SU-DHL-6 (cell line): ENCODE results near the gene DNMBP.
"Not testable (repeated sequence)": the region's sequence is repeated elsewhere in the genome, so short reads cannot be mapped to it uniquely, and the experiment has no call there.

Experiments used
- H2AFZ ChIP-seq: fragments of 200-600 bp; sonication (generic); 2 replicates; pipeline ENCODE4 v1.6.1; 2014; ENCODE audit warnings: low read depth, mild to moderate bottlenecking, moderate library complexity, mixed read lengths, antibody characterized with exemption, low read length; ENCODE audit not compliant: severe bottlenecking
- H3F3A ChIP-seq: fragments of 200-600 bp; shearing (Covaris generic); 2 replicates; pipeline ENCODE4 v1.6.0; 2016; ENCODE audit warnings: antibody characterized with exemption, mild to moderate bottlenecking; ENCODE audit not compliant: insufficient read depth
- H3K27ac ChIP-seq: fragments of 200-600 bp; sonication (generic); 2 replicates; pipeline ENCODE4 v1.5.1; 2016; ENCODE audit warnings: low read depth, mild to moderate bottlenecking, low read length, moderate library complexity, mixed read lengths
- H3K27me3 ChIP-seq: fragments of 200-600 bp; sonication (generic), shearing (Covaris generic); 2 replicates; pipeline ENCODE4 v1.6.0; 2014; ENCODE audit warnings: mild to moderate bottlenecking, low read length
- H3K36me3 ChIP-seq: fragments of 200-600 bp; sonication (generic); 2 replicates; pipeline ENCODE4 v1.6.1; 2014; ENCODE audit warnings: mild to moderate bottlenecking, low read length, mixed read lengths
- H3K4me2 ChIP-seq: fragments of 300-600, 200-600 bp; shearing (Covaris generic), sonication (generic); 2 replicates; pipeline ENCODE4 v1.6.0; 2014; ENCODE audit warnings: low read length, low read depth, mild to moderate bottlenecking; ENCODE audit not compliant: poor library complexity, severe bottlenecking
- H3K4me3 ChIP-seq: fragments of 200-600 bp; sonication (generic); 2 replicates; pipeline ENCODE4 v1.5.1; 2014; ENCODE audit warnings: antibody characterized with exemption, low read length, mild to moderate bottlenecking, mixed read lengths; ENCODE audit not compliant: insufficient read depth, poor library complexity, severe bottlenecking
- H3K79me2 ChIP-seq: fragments of 200-600 bp; sonication (generic); 2 replicates; pipeline ENCODE4 v1.6.1; 2014; ENCODE audit warnings: mild to moderate bottlenecking, low read length, moderate library complexity; ENCODE audit not compliant: insufficient read depth
- H3K9ac ChIP-seq: fragments of 200-600 bp; sonication (generic); 2 replicates; pipeline ENCODE4 v1.7.0; 2014; ENCODE audit warnings: mild to moderate bottlenecking, low read length
- H3K9me2 ChIP-seq: fragments of 200-600 bp; sonication (generic); replicated peaks from 2 replicates; pipeline ENCODE4 v1.6.1; 2014; ENCODE audit warnings: low read length; ENCODE audit not compliant: insufficient read depth
- H3K9me3 ChIP-seq: fragments of 200-600 bp; sonication (generic); 2 replicates; pipeline ENCODE4 v1.6.1; 2014; ENCODE audit warnings: low read length, mixed read lengths; ENCODE audit not compliant: insufficient read depth
- H4K20me1 ChIP-seq: fragments of 200-600 bp; sonication (generic); 2 replicates; pipeline ENCODE4 v1.6.1; 2014; ENCODE audit warnings: low read depth, mild to moderate bottlenecking, antibody characterized with exemption, low read length, moderate library complexity, mixed read lengths
- EZH2phosphoT487 ChIP-seq: fragments of 200-600 bp; sonication (generic), shearing (Covaris generic); conservative IDR thresholded peaks from 2 replicates; pipeline ENCODE4 v1.6.1; 2018; ENCODE audit warnings: mild to moderate bottlenecking, antibody characterized with exemption, low read length, moderate library complexity, mixed read lengths
- TF ChIP-seq, protein P1 (sequence below): fragments of 200-600 bp; sonication (generic); IDR thresholded peaks from one replicate; pipeline ENCODE4 v1.5.1; 2017; ENCODE audit warnings: antibody characterized with exemption, mild to moderate bottlenecking, low read length, moderate library complexity; ENCODE audit not compliant: insufficient read depth, poor library complexity, severe bottlenecking

DNMBP gene

DNA sequence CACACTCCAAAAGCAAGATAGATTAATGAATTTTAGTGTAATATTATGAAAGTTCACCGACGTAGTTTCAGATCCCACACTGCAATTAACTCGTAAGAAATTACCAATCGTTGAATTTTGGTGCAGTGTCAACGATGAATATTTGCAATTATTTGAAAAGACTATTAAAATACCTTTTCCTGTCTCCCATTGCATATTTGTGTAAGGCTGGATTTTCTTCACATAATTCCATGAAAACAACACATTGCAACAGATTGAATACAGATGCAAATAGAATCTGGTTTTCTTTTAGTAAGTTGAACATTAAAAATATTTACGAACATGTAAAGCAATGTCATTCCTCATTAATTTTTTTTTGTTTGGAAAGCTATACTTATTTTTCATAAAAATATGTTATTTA lies 50.9 kb downstream of the DNMBP start:
- no peak overlapping the region for H3K4me2 ChIP-seq
- no peaks in the 10 kb centered on the region for H3F3A ChIP-seq
- no peaks in the 10 kb centered on the region for H3K79me2 ChIP-seq
- no peak overlapping the region for H2AFZ ChIP-seq
- no peaks in the 10 kb centered on the region for H3K36me3 ChIP-seq
- H3K9me2 ChIP-seq: no peaks in the 10 kb centered on the region
- H3K9me3 ChIP-seq: no peaks in the 10 kb centered on the region
- H3K27ac ChIP-seq: no peak overlapping the region
- no peaks in the 10 kb centered on the region for H4K20me1 ChIP-seq
- H3K4me3 ChIP-seq: no peak overlapping the region
- H3K27me3 ChIP-seq: no peaks in the 10 kb centered on the region
- TF ChIP-seq, protein P1, sequence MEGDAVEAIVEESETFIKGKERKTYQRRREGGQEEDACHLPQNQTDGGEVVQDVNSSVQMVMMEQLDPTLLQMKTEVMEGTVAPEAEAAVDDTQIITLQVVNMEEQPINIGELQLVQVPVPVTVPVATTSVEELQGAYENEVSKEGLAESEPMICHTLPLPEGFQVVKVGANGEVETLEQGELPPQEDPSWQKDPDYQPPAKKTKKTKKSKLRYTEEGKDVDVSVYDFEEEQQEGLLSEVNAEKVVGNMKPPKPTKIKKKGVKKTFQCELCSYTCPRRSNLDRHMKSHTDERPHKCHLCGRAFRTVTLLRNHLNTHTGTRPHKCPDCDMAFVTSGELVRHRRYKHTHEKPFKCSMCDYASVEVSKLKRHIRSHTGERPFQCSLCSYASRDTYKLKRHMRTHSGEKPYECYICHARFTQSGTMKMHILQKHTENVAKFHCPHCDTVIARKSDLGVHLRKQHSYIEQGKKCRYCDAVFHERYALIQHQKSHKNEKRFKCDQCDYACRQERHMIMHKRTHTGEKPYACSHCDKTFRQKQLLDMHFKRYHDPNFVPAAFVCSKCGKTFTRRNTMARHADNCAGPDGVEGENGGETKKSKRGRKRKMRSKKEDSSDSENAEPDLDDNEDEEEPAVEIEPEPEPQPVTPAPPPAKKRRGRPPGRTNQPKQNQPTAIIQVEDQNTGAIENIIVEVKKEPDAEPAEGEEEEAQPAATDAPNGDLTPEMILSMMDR: no peak
- TF ChIP-seq EZH2phosphoT487: no peak
- H3K9ac ChIP-seq: no peak overlapping the region

DNA sequence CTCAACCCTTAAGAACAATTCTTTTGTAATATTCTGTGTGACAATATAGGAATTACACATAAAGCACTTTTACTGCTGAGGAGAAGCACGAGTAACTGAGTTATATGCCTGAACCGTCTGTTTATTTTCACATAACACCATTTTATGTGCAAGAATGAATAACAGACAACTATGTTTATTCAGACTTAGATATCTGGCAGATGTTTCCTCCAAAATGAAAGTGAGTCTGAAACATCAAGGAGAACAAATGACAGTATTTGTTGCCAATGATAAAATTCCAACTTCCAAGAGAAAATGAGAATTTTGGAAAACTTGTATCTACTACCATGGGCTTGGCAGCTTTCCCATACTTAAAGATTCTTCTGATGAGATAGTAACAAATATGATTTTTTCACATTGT lies 51.4 kb downstream of the DNMBP start:
- Histone ChIP-seq H2AFZ (no peak overlapping the region), H3K36me3 (no peaks in the 10 kb centered on the region), H3K4me2 (no peak overlapping the region), H3K9ac (no peak overlapping the region), H3F3A (no peaks in the 10 kb centered on the region), H3K27ac (no peak overlapping the region), H3K9me2 (no peaks in the 10 kb centered on the region), H3K79me2 (no peaks in the 10 kb centered on the region), H3K9me3 (no peaks in the 10 kb centered on the region), H4K20me1 (no peaks in the 10 kb centered on the region), H3K27me3 (no peaks in the 10 kb centered on the region), H3K4me3 (no peak overlapping the region)
- TF ChIP-seq, protein P1: no peak
- TF ChIP-seq EZH2phosphoT487: no peak

DNA sequence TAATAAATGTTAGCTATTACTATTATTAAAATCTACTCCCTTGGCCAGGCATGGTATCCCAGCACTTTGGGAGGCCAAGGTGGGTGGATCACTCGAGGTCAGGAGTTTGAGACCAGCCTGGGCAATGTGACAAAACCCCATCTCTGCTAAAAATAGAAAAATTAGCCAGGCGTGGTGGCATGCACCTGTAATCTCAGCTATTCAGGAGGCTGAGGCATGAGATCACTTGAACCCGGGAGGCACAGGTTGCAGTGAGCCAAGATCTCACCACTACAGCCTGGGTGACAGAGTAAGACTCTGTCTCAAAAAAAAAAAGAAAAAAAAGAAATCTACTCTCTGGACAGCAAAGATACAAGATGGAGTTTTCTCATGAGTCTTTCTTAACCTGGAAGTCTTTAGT lies 56.2 kb downstream of the DNMBP start:
- not testable (repeated sequence) for H3K9me2 ChIP-seq, H3F3A ChIP-seq, H3K4me3 ChIP-seq, H2AFZ ChIP-seq, H3K9ac ChIP-seq, H3K9me3 ChIP-seq, H4K20me1 ChIP-seq, H3K27me3 ChIP-seq, H3K36me3 ChIP-seq, H3K4me2 ChIP-seq, H3K27ac ChIP-seq, H3K79me2 ChIP-seq

DNA sequence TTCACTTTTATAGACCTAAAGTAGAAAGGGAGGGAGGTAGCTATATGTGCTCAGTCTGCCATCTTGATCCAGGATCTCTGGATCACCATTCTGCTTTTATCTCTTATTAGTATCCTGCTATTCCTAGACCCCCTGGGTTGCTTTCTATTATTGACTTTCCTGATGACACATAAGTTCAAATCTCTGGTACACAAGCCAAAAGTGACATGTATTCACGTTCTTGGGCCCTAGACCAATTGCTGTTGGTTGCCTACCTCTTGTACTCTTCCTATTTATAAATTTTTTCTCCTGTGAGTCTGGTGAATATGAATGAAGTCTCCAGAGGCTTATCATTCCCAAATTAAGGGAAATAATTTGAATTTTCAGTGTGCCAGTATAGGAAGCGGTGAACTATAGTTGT lies 56.9 kb downstream of the DNMBP start:
- H3K36me3 ChIP-seq: no peaks in the 10 kb centered on the region

DNA sequence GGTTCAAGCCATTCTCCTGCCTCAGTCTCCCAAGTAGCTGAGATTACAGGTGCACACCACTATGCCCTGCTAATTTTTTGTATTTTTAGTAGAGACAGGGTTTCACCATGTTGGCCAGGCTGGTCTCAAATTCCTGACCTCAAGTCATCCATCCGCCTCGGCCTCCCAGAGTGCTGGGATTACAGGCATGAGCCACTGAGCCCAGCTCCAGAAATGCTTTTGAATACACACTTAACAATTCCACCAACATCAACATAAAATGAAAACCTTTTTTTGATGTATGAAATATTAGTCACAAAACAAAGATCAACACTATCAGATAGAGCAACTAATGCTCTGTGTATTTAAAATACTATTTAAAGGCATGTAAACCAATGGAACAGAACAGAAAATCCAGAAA lies 63.7 kb downstream of the DNMBP start:
- not testable (repeated sequence) for H3K4me3 ChIP-seq, H3K4me2 ChIP-seq, H3K36me3 ChIP-seq, H3K9me2 ChIP-seq, H3K79me2 ChIP-seq, H3K9me3 ChIP-seq, H3K27me3 ChIP-seq, H3K27ac ChIP-seq, H4K20me1 ChIP-seq, H3K9ac ChIP-seq, H2AFZ ChIP-seq, H3F3A ChIP-seq

More for the DNA sequence above, 56.9 kb downstream of the DNMBP start:
- TF ChIP-seq, protein P1: no peak
- TF ChIP-seq EZH2phosphoT487: no peak
- H4K20me1 ChIP-seq: no peaks in the 10 kb centered on the region
- H3K4me3 ChIP-seq: no peak overlapping the region
- H3K27ac ChIP-seq: no peak overlapping the region
- no peaks in the 10 kb centered on the region for H3K27me3 ChIP-seq
- H3K9me3 ChIP-seq: no peaks in the 10 kb centered on the region
- H3K9ac ChIP-seq: no peak overlapping the region
- no peaks in the 10 kb centered on the region for H3F3A ChIP-seq
- no peaks in the 10 kb centered on the region for H3K9me2 ChIP-seq
- H2AFZ ChIP-seq: no peak overlapping the region
- no peaks in the 10 kb centered on the region for H3K79me2 ChIP-seq
- no peak overlapping the region for H3K4me2 ChIP-seq
